GM12801 (cell line): ENCODE data around the gene NPPC.

Experiments used
- CTCF ChIP-seq: IDR thresholded peaks from one replicate; pipeline ENCODE4 v1.5.1; 2011; ENCODE audit warnings: control low read depth; ENCODE audit not compliant: insufficient read length; ENCODE audit errors: extremely low read depth

NPPC gene

GRCh38 chr2:231941673-231942072 lies 15.5 kb upstream of the NPPC start:
- no peak for TF ChIP-seq CTCF

DNA sequence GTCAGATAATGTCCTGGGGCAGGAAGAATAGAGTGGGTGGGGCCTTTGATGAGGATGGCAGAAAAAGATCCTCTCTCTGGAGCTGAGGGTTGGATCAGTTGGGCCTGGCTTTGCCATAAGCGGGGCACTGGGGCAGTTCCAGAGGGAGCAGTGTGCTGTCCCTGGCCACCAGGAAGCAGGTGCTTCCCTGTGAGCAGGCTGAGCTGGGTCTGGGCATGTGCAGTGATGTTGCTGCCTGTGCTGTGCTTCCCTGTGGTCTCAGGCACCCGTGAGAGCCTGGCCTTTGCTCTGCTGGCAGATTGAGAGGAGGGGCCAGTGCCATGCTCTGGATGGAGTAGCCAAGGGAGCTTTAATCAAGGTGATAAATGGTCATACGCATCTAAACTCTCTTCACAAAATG lies 14.6 kb upstream of the NPPC start:
- TF ChIP-seq CTCF, result no peak

DNA sequence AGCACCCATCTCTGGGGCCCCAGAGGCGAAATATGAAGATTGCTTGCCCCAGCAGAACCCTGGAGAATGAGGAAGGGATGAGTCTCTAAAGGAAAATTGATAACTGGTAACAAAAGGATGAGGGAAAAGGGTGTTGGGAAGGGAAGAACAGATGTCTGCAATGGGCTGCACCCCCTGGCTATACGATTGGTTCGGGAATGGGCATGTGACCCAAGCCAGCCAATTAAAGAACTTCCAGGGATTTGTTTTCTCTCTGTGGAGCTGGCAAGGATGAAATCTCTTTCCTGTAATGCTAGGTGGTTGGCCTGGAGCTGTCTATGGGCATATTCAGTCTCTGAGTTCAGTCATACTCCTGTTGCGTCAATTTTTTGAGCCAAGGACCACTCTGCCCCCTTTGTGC lies 12.8 kb upstream of the NPPC start:
- TF ChIP-seq CTCF, result no peak

DNA sequence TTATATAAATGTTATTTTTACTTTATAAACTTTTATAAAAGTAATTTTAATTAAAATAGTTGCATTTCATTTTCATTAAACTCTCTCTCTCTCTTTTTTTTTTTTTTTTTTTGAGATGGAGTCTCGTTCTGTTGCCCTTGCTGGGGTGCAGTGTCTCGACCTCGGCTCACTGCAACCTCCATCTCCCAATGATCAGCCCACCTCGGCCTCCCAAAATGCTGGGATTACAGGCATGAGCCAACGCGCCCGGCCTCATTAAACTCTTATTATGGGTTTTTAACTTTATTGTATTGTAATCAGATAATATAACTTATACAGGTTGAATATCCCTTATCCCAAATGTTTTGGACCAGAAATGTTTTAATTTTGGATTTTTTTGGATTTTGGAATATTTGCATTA lies 10.9 kb upstream of the NPPC start:
- no peak for TF ChIP-seq CTCF

DNA sequence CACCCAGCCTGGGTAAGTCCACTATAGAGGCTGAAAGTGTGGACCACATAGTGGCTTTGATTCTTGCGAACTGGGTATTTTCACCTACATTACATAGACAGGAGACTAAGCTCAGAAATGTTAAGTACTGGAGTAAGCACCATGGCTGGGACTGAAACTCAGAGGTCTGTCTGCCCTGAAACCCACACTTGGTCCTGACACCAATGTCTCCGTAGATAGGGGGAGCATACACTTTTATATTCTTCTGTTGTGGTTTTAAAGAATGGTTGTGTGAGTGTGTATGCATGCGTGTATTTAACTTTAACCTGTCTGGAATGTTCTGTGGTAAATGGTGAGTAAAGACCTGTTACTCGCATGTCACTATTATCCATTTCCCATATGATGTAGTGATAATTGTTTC lies 10.3 kb upstream of the NPPC start:
- no peak for TF ChIP-seq CTCF

GRCh38 chr2:231935815-231936214 lies 9.6 kb upstream of the NPPC start:
- TF ChIP-seq CTCF, result no peak

DNA sequence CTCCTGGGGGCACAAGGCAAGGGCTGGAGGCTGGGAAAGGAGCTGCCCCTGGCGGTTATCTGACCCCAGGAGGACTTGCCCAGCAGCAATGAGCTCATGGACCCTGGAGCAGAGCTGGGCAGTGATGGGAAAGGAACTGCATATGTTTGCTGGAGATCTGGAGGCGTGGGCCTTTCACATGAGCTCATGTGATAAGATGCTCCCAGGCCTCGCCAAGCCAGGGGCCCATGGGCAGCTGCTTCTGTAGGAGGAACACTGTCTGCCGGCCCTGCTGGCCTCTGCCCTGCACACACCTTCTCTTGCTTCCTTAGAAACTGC lies 9.0 kb upstream of the NPPC start:
- TF ChIP-seq CTCF, result no peak
